Mammary epithelial cell (primary cell): ENCODE measurements around the gene PBRM1.

Source experiments
- EZH2 ChIP-seq: IDR thresholded peaks from 2 replicates; pipeline ENCODE4 v1.6.1; 2012; ENCODE audit warnings: low read length, inconsistent platforms, borderline replicate concordance
- TF ChIP-seq, protein P1 (sequence below), 2 donors: IDR thresholded peaks in 1 of 2; conservative IDR thresholded peaks in 1 of 2; 2 replicates each; pipeline ENCODE4 v1.5.1; 2011 to 2012; ENCODE audit warnings: inconsistent platforms in 2 of 2, low read length in 2 of 2, mild to moderate bottlenecking in 2 of 2, control low read depth in 1 of 2, low read depth in 1 of 2; ENCODE audit not compliant: insufficient read depth in 1 of 2; ENCODE audit errors: extremely low read depth in 1 of 2

DNA sequence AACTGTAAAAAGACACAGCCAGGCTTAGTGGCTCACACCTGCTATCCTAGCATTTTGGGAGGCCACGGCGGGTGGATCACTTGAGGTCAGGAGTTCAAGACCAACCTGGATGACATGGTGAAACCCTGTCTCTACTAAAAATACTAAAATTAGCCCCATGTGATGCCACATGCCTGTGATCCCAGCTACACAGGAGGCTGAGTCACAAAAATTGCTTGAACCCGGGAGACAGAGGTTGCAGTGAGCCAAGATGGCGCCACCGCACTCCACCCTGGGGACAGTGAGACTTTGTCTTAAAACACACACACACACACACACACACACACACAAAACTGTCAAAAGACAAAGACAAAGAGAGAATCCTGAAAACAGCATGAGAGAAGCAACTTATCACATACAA lies 38.2 kb upstream of the PBRM1 start:
- TF ChIP-seq, protein P1, sequence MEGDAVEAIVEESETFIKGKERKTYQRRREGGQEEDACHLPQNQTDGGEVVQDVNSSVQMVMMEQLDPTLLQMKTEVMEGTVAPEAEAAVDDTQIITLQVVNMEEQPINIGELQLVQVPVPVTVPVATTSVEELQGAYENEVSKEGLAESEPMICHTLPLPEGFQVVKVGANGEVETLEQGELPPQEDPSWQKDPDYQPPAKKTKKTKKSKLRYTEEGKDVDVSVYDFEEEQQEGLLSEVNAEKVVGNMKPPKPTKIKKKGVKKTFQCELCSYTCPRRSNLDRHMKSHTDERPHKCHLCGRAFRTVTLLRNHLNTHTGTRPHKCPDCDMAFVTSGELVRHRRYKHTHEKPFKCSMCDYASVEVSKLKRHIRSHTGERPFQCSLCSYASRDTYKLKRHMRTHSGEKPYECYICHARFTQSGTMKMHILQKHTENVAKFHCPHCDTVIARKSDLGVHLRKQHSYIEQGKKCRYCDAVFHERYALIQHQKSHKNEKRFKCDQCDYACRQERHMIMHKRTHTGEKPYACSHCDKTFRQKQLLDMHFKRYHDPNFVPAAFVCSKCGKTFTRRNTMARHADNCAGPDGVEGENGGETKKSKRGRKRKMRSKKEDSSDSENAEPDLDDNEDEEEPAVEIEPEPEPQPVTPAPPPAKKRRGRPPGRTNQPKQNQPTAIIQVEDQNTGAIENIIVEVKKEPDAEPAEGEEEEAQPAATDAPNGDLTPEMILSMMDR (conservative IDR thresholded peaks at IDR 0.05 in 1 of 2, IDR thresholded peaks at IDR 0.05 in 1 of 2; ENCODE audit: extremely low read depth in 1 of 2, insufficient read depth in 1 of 2, low read depth in 1 of 2, low read length in 2 of 2): no peak
- TF ChIP-seq EZH2: no peak
